HepG2 (cell line): ENCODE data around the gene TYMS. TPM values are rescaled to one million over a fixed set of nuclear protein-coding genes. Genes with fewer than 3 reads are reported as not detected.

ENCODE experiments used
- ADNP ChIP-seq: sonication (generic); formaldehyde crosslinking; IDR thresholded peaks from 2 replicates; pipeline ENCODE4 v1.4.0; 2020; ENCODE audit warnings: missing genetic modification reagents
- AGO1 ChIP-seq: fragments of 200-400 bp; formaldehyde crosslinking; IDR thresholded peaks from 2 replicates; pipeline ENCODE4 v1.6.1; 2017; ENCODE audit warnings: mild to moderate bottlenecking, low read depth, low read length, moderate library complexity; ENCODE audit not compliant: poor library complexity, severe bottlenecking
- CBFB ChIP-seq: sonication (generic); formaldehyde crosslinking; IDR thresholded peaks from 2 replicates; pipeline ENCODE4 v1.4.0; 2020; ENCODE audit warnings: missing genetic modification reagents
- KAT2B ChIP-seq: fragments of 150-350 bp; IDR thresholded peaks from 2 replicates; pipeline ENCODE4 v1.6.1; 2014; ENCODE audit warnings: low read depth, low read length, borderline replicate concordance
- KAT8 ChIP-seq: IDR thresholded peaks from 2 replicates; pipeline ENCODE4 v1.6.1; 2016; ENCODE audit warnings: missing genetic modification reagents, missing compliant biosample characterization
- KLF9 ChIP-seq: IDR thresholded peaks from 2 replicates; pipeline ENCODE4 v1.6.1; 2016; ENCODE audit warnings: low read depth
- NR2F6 ChIP-seq, 2 experiments: IDR thresholded peaks; 2 replicates each; pipeline ENCODE4 v1.6.1; 2016; ENCODE audit warnings: antibody characterized with exemption in 1 of 2, mild to moderate bottlenecking in 1 of 2
- POGZ ChIP-seq: sonication (generic); formaldehyde crosslinking; IDR thresholded peaks from 2 replicates; pipeline ENCODE4 v1.4.0; 2020; ENCODE audit warnings: mild to moderate bottlenecking, missing genetic modification reagents
- RXRB ChIP-seq: IDR thresholded peaks from 2 replicates; pipeline ENCODE4 v1.6.1; 2016; ENCODE audit warnings: borderline replicate concordance, missing genetic modification reagents, missing compliant biosample characterization
- SIX4 ChIP-seq: sonication (generic); formaldehyde crosslinking; IDR thresholded peaks from 2 replicates; pipeline ENCODE4 v1.4.0; 2020; ENCODE audit warnings: missing genetic modification reagents
- SMC3 ChIP-seq: IDR thresholded peaks from 2 replicates; pipeline ENCODE4 v1.6.1; 2011; ENCODE audit warnings: low read length, improper control_type of control experiment
- SMYD3 ChIP-seq: sonication (generic); formaldehyde crosslinking; IDR thresholded peaks from 2 replicates; pipeline ENCODE4 v1.8.1; 2023; ENCODE audit warnings: mild to moderate bottlenecking, missing genetic modification reagents
- SSRP1 ChIP-seq: IDR thresholded peaks from 2 replicates; pipeline ENCODE4 v1.6.1; 2016; ENCODE audit warnings: control low read depth
- ZFY ChIP-seq: sonication (generic); formaldehyde crosslinking; IDR thresholded peaks from 2 replicates; pipeline ENCODE4 v1.4.0; 2020; ENCODE audit warnings: missing genetic modification reagents
- ZNF10 ChIP-seq: sonication (generic); formaldehyde crosslinking; IDR thresholded peaks from 2 replicates; pipeline ENCODE4 v1.4.0; 2020; ENCODE audit warnings: mild to moderate bottlenecking, low read depth, missing genetic modification reagents, borderline replicate concordance
- polyA plus RNA-seq, 8 experiments: library from polyadenylated mRNA; depleted of rRNA in 3 of 8; stranded (reverse) in 7 of 8; unstranded in 1 of 8; fragments of >200 nt; fragmentation: Illumina TruSeq in 4 of 8; extraction: Trizol in 4 of 8; gene quantifications; 2 replicates each; pipeline versions ENCODE4 v1.2.1 to v1.2.3, GENCODE V29; 2011 to 2016; ENCODE audit warnings: low read depth in 4 of 8, missing spikeins in 1 of 8, mixed read lengths in 1 of 8; ENCODE audit not compliant: insufficient read depth in 1 of 8
- total RNA-seq, 5 experiments: library from RNA; depleted of rRNA; stranded (reverse); fragments of >200 nt; fragmentation: Illumina TruSeq; extraction: Trizol; gene quantifications; 2 replicates each; pipeline ENCODE4 v1.2.3, GENCODE V29; 2016; ENCODE audit warnings: low read depth in 1 of 5
- TF ChIP-seq, protein P1 (sequence below): sonication (generic); formaldehyde crosslinking; IDR thresholded peaks from 2 replicates; pipeline ENCODE4 v1.5.1; 2020; ENCODE audit warnings: missing genetic modification reagents, mild to moderate bottlenecking, borderline replicate concordance
- TF ChIP-seq, protein P2 (sequence below): sonication (generic); formaldehyde crosslinking; IDR thresholded peaks from 2 replicates; pipeline ENCODE4 v1.4.0; 2020; ENCODE audit warnings: mild to moderate bottlenecking, missing genetic modification reagents
- TF ChIP-seq, protein P3 (sequence below): IDR thresholded peaks from 2 replicates; pipeline ENCODE4 v1.6.1; 2016; ENCODE audit warnings: mild to moderate bottlenecking, missing biosample characterization, missing genetic modification reagents
- TF ChIP-seq, protein P4 (sequence below): sonication (generic); formaldehyde crosslinking; IDR thresholded peaks from 2 replicates; pipeline ENCODE4 v1.8.0; 2022; ENCODE audit warnings: mild to moderate bottlenecking, missing genetic modification reagents, borderline replicate concordance
- TF ChIP-seq, protein P5 (sequence below): sonication (generic); formaldehyde crosslinking; IDR thresholded peaks from 2 replicates; pipeline ENCODE4 v1.4.0; 2020; ENCODE audit warnings: missing genetic modification reagents
- TF ChIP-seq, protein P6 (sequence below): IDR thresholded peaks from 2 replicates; pipeline ENCODE4 v1.6.1; 2016; ENCODE audit warnings: low read depth, borderline replicate concordance
- TF ChIP-seq, protein P7 (sequence below): sonication (generic); formaldehyde crosslinking; IDR thresholded peaks from 2 replicates; pipeline ENCODE4 v1.4.0; 2020; ENCODE audit warnings: missing genetic modification reagents
- TF ChIP-seq, protein P8 (sequence below): IDR thresholded peaks from 2 replicates; pipeline ENCODE4 v1.6.1; 2016; ENCODE audit warnings: missing compliant biosample characterization, missing genetic modification reagents, borderline replicate concordance

The TYMS gene
- total and polyA plus RNA-seq, 2 of the 13 experiments (the other 11 are each of a cell fraction or from before 2014, with no cell fraction given), result 80.1 to 106 TPM

DNA sequence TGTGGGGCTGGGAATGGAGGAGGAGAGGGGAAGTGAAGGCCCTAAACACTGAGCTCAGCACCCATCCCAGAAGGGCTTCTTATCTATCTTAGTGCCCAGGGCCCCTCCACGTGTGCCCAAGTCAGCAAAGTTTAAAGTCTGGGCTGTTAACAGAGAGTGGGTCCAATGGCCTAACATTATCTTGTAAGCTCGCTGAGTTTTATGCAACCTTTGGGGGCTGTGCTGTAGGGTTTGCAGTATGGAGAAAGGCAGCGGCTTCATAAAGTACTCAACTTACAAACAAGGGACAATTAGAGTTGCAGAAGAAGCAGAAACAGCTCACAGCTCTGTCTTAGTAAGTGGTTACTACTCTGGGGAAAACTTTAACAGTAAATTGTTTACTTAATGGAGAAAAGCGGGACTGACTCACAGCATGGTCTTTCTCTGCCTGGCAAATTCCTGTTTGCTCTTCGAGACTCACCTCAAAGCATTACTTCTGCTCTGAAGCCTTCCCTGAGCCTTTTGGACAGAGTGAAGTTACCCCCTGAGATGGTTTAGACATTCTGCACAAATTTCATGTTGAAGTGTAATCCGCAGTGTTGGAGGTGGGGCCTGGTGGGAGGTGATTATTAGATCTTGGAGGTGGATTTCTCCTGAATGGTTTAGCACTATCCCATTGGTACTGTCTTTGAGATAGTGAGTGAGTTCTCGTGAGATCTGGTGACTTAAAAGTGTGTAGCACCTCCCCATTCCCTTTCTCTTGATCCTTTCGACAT is 45.9 kb downstream of the TYMS start (continued):
- TF ChIP-seq, protein P1, sequence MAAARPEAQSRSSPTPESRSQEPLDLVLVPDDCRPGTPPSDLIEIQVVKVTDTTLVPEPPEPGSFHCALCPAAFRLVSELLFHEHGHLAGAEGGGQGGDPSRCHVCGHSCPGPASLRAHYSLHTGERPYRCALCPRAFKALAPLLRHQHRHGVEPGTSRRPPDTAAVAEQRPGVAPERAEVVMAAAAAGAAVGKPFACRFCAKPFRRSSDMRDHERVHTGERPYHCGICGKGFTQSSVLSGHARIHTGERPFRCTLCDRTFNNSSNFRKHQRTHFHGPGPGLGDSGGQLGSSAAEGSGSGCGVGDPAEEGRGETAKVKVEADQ (CRISPR knock-in tag), result no peak
- no peak for TF ChIP-seq ZNF10 (CRISPR knock-in tag)
- TF ChIP-seq RXRB (CRISPR knock-in tag), result no peak
- TF ChIP-seq ADNP (CRISPR knock-in tag), result no peak
- no peak for TF ChIP-seq CBFB (CRISPR knock-in tag)
- TF ChIP-seq SMC3, result no peak
- peak; percentile 55; the same call in 1 of the 2 replicates for TF ChIP-seq KAT8 (CRISPR knock-in tag)
- TF ChIP-seq, protein P2, sequence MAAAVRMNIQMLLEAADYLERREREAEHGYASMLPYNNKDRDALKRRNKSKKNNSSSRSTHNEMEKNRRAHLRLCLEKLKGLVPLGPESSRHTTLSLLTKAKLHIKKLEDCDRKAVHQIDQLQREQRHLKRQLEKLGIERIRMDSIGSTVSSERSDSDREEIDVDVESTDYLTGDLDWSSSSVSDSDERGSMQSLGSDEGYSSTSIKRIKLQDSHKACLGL, result no peak
- TF ChIP-seq, protein P3, sequence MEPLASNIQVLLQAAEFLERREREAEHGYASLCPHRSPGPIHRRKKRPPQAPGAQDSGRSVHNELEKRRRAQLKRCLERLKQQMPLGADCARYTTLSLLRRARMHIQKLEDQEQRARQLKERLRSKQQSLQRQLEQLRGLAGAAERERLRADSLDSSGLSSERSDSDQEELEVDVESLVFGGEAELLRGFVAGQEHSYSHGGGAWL (CRISPR knock-in tag), result no peak
- TF ChIP-seq NR2F6 (IDR thresholded peaks at IDR 0.05), result peak; percentile 18; the same call in 1 of the 2 replicates
- no peak for TF ChIP-seq NR2F6 (CRISPR knock-in tag; IDR thresholded peaks at IDR 0.05)
- TF ChIP-seq, protein P4, sequence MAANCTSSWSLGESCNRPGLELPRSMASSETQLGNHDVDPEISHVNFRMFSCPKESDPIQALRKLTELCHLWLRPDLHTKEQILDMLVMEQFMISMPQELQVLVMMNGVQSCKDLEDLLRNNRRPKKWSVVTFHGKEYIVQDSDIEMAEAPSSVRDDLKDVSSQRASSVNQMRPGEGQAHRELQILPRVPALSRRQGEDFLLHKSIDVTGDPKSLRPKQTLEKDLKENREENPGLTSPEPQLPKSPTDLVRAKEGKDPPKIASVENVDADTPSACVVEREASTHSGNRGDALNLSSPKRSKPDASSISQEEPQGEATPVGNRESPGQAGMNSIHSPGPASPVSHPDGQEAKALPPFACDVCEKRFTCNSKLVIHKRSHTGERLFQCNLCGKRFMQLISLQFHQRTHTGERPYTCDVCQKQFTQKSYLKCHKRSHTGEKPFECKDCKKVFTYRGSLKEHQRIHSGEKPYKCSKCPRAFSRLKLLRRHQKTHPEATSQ (CRISPR knock-in tag), result no peak
- TF ChIP-seq ZFY (CRISPR knock-in tag), result peak; percentile 21; the same call in 1 of the 2 replicates
- no peak for TF ChIP-seq SIX4 (CRISPR knock-in tag)
- TF ChIP-seq, protein P5, sequence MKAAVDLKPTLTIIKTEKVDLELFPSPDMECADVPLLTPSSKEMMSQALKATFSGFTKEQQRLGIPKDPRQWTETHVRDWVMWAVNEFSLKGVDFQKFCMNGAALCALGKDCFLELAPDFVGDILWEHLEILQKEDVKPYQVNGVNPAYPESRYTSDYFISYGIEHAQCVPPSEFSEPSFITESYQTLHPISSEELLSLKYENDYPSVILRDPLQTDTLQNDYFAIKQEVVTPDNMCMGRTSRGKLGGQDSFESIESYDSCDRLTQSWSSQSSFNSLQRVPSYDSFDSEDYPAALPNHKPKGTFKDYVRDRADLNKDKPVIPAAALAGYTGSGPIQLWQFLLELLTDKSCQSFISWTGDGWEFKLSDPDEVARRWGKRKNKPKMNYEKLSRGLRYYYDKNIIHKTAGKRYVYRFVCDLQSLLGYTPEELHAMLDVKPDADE, result no peak
- TF ChIP-seq, protein P6, sequence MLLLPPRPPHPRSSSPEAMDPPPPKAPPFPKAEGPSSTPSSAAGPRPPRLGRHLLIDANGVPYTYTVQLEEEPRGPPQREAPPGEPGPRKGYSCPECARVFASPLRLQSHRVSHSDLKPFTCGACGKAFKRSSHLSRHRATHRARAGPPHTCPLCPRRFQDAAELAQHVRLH (CRISPR knock-in tag), result no peak
- TF ChIP-seq POGZ (CRISPR knock-in tag), result no peak
- no peak for TF ChIP-seq AGO1
- TF ChIP-seq KAT2B, result no peak
- TF ChIP-seq SMYD3, result no peak
- TF ChIP-seq, protein P7, sequence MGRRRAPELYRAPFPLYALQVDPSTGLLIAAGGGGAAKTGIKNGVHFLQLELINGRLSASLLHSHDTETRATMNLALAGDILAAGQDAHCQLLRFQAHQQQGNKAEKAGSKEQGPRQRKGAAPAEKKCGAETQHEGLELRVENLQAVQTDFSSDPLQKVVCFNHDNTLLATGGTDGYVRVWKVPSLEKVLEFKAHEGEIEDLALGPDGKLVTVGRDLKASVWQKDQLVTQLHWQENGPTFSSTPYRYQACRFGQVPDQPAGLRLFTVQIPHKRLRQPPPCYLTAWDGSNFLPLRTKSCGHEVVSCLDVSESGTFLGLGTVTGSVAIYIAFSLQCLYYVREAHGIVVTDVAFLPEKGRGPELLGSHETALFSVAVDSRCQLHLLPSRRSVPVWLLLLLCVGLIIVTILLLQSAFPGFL (CRISPR knock-in tag), result no peak
- TF ChIP-seq, protein P8, sequence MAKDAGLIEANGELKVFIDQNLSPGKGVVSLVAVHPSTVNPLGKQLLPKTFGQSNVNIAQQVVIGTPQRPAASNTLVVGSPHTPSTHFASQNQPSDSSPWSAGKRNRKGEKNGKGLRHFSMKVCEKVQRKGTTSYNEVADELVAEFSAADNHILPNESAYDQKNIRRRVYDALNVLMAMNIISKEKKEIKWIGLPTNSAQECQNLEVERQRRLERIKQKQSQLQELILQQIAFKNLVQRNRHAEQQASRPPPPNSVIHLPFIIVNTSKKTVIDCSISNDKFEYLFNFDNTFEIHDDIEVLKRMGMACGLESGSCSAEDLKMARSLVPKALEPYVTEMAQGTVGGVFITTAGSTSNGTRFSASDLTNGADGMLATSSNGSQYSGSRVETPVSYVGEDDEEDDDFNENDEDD (CRISPR knock-in tag), result 0 out of 2 replicates have a peak, but pooled peaks have one; percentile 18
- TF ChIP-seq KLF9 (CRISPR knock-in tag), result no peak
- TF ChIP-seq SSRP1 (CRISPR knock-in tag), result 0 out of 2 replicates have a peak, but pooled peaks have one; percentile 41
